ENCODE results near the gene RTF2. TPM values are rescaled to one million over a fixed set of nuclear protein-coding genes. Genes with fewer than 3 reads are reported as not detected.

The RTF2 gene, protein sequence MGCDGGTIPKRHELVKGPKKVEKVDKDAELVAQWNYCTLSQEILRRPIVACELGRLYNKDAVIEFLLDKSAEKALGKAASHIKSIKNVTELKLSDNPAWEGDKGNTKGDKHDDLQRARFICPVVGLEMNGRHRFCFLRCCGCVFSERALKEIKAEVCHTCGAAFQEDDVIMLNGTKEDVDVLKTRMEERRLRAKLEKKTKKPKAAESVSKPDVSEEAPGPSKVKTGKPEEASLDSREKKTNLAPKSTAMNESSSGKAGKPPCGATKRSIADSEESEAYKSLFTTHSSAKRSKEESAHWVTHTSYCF
- total RNA-seq (2014; rRNA removed; shearing (Covaris generic)) = 142 and 177 TPM in 2 replicates

DNA sequence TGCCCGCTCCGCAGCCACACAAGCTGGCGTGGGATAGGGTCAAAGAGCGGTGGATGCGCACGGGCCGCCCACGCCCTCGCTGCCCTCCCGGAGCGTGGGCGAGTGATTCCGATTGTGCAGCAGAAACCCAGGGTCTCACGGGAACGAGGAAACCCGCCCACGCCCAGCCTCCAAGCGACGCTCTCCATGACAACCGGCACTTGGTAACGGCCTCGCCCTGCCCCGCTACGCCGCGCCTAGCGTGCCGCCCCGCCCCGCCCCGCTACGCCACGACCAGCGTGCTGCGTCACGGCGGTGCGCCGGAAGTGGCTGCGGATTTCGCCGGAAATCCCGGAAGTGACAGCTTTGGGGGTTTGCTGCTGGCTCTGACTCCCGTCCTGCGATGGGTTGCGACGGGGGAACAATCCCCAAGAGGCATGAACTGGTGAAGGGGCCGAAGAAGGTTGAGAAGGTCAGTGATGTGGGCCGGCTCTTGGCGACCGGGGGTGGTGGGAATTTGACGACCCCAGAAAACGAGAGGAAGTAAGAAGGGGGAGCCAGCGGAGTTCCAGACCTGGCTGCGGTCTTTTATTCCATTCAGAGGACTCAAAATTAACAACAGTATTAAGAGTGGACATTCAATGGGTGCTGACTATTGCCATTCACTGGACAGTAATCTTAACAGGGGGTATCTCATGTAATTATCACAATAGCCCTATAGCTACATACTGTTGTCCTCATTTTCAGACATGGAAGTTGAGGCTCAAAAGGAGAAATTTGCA is at the start of gene RTF2:
RTF2 (plus strand) TSS at position 312 of the 761 bp plus-strand sequence; CDS start at position 383, 71 bp downstream.
- peak; percentile 98 for DNase-seq (ENCODE audit: low read depth)

DNA sequence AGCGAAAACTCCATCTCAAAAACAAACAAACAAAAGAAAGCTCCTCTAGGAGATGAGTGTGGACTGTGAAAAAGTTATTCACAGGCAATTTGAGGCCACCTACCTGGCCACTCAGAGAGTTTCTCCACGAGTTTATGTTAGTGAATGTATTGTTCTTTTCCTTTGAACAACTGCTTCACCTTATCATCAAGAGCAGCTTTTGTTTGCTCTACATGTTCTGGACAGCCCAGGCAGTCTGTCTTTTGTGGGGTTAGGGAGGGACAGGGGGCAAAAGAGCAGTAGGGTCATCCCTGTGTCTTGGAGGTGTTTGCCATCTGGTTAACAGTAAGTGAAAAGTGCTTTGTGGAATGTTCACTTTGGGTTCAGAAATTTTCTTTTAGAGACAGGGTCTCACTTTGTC is 48.4 kb upstream of the RTF2 start:
- DNase-seq (ENCODE audit: low read depth) = no peak

DNA sequence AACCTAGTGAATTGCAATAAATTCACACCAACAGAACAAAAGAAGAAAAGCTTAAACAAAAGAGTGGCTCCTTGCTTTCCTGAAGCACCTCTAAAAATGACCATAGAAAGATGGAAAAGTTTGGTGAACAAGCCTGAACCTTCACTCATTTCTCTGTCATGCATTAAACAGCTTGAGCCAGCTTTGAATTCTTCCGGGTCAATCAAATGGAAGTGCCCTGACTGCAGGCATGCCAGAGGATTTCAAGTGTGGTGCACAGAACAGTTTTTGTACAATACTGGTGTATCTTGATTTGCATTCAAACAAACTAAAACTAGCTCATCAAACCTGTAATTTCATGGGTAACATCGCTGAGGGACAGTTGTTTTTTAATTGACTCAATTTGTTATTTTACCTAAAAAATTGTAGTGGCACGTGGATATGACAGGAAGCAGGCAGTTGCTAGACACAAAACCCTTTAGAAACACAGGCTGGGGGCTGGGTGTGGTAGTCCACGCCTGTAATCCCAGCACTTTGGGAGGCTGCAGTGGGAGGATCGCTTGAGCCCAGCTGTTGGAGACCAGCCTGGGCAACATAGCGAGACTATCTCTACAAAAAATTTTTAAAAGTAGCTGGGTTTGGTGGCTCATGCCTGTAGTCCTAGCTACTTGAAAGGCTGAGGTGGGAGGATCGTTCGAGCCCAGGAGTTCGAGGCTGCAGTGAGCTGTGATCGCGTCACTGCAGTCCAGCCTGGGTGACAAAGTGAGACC is 47.3 kb upstream of the RTF2 start:
- no peak for DNase-seq (ENCODE audit: low read depth)

DNA sequence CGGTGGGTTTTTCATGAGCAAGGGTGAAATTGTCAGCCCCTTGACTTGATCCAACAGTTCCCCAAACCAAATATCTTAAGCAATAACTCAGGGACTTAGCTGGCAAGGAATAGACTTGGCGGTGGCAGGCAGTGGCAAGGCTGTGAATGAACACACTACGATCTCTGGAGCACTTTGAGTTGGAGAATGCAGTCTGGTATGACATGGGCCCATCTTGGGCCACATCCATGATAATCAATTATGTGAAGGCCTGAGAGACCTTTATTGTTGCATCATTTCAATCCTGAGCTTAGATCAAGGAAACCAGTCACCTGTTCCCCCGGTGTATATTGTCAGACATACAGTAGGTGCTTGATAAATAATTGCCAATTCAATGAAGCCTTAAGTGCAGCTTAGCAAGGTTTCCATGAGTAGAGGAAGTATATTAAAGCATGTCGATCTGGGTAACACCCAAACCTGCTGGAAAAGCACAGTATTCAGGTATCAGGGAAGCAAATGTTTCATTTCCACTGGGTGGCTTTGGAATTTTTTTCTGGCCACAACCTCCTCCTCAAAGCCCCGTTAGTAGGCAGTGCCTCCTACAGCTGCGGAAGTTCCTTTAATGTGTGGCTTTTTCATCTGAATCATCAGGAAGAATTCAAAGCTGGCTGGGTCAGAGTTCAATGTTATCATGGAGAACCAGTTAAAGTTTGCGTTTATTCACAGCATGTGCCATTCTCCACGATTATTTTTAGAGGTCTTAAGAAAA is 46.2 kb upstream of the RTF2 start:
- DNase-seq (ENCODE audit: low read depth) = peak; percentile 93

DNA sequence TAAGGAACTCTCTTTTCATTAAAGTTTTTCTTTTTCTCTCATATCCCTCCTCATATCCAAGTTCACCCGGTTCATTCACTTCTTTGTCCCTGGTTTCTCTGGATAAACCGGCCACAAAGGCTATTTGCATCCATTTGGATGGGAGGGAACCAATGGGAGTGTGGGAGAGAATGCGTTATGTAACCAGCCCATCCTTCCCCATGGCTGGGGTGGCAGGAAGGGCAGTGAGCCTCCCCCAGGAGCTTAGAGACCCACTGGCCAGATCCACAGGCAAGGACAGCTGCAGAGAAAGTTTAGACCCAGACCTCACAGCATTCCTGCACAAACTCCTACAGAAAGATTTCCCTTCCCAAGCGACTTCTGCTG is 45.6 kb upstream of the RTF2 start:
- DNase-seq (ENCODE audit: low read depth) = peak; percentile 84

DNA sequence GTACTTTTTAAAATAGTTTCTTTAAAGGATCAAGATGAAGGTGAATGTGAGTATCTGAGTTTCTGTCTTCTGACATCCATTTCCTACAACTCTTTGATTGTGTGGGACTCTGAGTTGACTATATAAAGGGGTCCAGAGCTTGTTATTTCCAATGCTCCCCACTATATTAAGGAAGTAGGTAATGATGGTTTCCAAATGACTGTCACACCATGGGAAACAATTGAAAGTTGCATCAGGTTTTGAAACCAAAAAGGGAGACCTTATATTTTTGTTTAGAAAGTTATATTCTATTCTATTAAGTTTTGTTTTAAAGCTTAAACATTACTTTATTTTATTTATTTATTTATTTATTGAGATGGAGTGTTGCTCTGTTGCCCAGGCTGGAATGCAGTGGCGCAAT is 45.2 kb upstream of the RTF2 start:
- DNase-seq (ENCODE audit: low read depth) = no peak

DNA sequence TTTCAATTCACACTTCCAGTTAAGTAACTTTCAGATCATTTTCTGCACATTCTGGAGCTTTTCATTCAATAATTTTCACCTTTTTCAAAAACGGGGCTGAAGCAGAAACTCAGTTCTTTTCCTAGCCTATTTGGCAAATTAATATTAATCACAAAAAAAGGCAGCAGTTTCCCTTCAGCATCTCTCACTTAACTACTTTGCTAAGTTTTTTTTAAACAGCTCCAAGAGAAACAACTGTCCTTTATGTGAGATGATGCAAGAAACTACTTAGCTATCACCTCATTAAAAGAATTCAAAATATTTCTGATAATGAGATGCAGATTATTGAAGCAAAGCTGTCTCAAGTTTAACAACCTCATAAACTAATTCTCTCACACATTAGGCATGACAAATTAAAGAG is 44.5 kb upstream of the RTF2 start:
- DNase-seq (ENCODE audit: low read depth) = no peak

DNA sequence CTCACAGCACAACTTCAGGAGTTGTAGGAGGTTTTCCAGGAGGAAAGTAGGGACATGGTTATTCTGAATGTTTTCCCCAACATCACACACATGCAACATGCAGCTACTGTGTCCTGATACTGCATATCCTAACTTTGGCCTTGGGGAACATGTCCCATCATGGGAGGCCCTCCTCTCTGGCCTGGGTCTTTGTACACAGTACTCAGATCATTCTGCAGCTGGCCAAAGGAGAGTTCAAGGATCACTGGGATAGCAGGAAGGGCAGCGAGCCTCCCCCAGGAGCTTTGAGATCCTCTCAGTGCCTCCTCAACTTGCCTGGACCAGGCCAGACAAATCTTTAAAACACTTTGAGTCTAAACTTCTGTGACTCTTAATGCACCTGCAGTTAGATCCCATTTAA is 43.5 kb upstream of the RTF2 start:
- no peak for DNase-seq (ENCODE audit: low read depth)

DNA sequence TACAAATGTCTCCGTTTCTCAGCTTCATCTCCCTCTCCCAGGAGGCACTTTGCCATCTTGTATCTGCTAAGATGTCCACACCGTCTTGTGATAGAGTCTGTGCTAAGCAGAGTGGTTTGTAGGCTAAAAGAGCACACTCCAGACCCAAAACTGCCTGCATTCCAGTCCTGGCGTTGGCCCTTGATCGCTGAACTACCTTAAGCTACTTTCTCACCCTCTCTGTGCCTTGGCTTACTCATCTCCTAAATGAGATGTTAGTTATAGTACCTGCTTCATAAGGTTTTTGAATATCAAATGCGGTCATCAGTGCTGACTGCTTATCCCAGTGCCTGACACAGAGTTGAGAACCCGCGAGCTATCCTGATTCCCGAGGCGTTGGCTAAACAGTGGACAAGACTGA is 42.4 kb upstream of the RTF2 start:
- DNase-seq (ENCODE audit: low read depth) = no peak

DNA sequence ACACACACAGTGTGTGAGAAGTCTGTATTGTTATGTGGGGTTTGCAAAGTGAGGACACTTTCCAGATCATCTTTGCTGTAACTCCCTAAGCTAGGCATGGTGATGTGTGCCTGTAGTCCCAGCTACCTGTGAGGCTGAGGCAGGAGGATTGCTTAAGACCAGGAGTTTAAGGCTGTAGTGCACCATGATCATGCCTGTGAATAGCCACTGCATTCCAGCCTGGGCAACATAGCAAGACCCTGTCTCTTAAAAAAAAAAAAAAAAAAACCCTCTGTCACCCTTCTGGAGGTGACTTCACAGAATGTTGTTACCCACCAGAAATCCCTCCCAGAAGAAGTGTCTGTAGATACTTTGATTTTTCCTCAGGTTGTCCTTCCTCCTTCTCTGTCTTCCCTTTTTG is 41.5 kb upstream of the RTF2 start:
- DNase-seq (ENCODE audit: low read depth) = no peak

DNA sequence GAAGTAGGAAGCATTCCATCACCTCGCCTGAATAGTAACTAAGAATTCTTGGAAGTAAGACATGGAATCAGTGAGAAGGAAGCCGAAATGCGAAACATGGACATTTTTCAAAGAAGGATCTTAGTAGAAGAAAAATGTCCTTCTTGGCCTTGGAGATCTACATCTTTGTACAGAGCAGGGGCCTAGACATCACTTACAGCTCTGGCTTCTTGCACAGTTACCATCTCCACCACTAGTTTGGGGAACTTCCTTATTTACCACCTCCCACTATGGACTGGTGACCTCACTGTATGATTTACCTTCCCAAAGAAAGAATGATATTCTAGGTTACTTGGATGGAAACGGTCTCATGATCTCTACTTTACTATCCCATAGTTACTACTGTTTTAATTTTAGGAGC is 40.6 kb upstream of the RTF2 start:
- DNase-seq (ENCODE audit: low read depth) = no peak

DNA sequence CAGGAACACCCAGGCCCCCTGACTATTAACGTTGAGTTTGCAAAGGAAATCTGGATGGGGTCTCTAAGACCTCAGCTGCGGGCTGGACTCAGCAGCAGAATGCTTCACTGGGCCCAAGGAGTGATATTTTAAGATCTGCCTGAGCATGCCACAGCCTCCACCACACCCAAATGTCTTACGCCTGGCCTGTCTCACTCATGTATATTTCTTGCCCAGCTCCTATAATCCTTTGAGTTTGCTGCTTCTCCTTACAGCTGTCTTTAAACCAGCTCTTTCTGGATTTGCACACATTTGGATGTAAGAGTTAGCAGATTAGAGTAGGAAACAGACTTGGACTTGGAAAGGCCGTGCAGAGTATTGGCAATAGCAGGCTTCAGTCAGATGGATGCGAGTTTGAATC is 40.0 kb upstream of the RTF2 start:
- DNase-seq (ENCODE audit: low read depth) = no peak

DNA sequence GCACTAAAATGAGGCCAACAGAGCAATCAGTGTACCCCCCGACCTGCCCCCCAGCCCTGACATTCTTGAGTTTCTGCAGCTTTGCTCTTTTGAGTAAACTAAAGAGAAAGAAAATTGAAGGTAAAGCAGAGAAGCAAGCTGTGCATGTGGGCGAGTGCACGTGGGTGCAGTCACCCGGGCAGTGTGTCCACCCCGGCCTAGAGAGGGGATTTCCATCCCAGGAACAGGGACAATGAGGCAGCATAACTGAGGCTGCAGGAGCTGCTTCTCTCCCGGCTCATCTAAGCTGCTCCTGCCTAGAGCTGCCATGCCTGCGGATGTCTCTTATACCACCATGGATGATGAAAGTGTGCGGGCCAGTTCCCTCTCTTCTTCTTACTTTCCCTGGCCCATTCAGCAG is 39.5 kb upstream of the RTF2 start:
- no peak for DNase-seq (ENCODE audit: low read depth)

DNA sequence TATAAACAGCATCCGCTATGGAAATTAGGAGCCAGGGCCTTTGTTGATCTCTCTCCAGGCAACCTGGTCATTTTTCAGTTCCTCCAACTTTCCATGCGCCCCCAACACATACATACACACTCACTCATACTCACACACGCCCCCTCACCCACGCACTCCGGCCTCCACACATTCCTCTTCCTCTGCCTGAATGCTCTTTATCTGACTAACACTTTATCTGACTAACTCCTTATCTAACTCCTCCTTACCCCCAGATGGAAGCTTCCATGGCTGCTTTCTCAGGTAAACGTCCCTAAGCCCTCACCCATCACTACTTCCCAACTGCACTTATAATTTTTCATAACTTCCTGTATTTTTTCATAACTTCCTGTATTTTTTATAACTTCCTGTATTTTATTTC is 38.9 kb upstream of the RTF2 start:
- peak; percentile 73 for DNase-seq (ENCODE audit: low read depth)

DNA sequence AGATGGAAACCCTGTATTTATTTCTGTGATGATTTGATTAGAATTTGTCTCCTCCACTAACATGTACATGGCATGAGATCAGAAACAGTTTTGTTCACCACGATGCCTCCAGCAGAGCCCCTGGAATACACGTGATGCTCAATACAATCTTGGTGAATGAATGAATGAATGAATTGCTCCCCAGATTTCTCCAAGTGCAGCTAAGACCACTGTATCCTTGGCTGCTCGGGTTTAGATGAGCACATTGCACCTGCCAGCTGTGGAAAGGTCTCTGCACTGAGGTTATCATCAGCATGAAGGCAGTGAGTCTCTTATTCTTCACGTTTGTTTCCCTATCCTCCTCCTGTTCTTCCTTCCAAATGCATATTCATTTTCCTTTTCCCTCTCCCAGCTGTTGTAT is 38.5 kb upstream of the RTF2 start:
- DNase-seq (ENCODE audit: low read depth) = no peak

DNA sequence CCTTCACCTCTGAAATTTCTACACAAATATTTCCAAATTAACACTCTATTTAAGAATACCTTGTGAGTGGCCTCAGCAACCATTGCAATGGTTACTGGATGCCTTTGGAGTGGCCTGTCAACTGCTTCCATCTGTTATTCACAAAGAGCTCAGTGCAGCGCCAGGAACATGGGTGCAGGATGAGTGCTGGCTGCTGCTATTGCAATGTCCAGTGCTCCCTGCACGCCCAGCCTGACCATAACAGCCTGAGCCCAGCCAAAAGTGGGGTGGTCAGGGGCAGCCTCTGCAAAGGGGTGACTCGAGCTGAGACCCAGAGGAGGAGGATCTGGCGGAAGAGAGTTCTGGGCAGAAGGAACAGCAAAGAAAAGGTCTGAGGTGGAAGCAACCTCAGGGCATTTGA is 38.0 kb upstream of the RTF2 start:
- no peak for DNase-seq (ENCODE audit: low read depth)

DNA sequence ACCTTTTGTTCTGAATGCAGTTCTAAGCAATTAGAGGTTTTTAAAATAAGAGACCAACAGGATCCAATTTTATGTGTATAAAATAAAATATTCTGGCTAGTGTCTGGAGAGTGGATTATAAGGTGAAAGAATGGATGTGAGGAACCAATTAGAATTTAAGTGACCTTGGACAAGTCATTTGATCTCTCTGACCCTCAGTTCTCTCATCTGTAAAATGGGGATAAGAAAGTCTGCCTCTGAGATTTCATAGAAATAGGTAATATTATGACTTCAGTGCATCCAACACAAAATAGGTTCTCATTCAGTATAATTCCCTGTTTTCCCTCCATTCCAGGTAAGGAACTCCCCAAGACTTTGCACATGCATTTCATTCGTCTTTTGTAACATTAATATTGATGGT is 37.5 kb upstream of the RTF2 start:
- no peak for DNase-seq (ENCODE audit: low read depth)

DNA sequence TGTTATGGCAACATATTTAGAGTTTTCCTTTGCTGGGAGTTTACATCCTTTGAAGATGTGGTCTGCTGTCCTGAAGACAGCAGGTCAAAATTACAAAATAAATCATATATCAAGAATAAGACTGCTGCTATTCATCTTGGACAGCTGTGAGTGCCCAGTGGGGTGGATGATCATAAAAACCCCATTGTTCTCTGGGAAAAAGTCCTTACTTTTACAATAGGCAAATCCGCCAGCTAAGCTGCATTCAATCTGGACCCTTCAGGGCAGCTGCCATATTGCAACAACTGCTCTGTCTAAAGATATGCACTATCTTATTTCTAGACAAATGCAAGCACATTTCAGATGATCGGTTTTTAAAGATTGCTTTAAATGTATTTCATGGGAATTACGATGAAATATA is 37.0 kb upstream of the RTF2 start:
- peak; percentile 25 for DNase-seq (ENCODE audit: low read depth)

DNA sequence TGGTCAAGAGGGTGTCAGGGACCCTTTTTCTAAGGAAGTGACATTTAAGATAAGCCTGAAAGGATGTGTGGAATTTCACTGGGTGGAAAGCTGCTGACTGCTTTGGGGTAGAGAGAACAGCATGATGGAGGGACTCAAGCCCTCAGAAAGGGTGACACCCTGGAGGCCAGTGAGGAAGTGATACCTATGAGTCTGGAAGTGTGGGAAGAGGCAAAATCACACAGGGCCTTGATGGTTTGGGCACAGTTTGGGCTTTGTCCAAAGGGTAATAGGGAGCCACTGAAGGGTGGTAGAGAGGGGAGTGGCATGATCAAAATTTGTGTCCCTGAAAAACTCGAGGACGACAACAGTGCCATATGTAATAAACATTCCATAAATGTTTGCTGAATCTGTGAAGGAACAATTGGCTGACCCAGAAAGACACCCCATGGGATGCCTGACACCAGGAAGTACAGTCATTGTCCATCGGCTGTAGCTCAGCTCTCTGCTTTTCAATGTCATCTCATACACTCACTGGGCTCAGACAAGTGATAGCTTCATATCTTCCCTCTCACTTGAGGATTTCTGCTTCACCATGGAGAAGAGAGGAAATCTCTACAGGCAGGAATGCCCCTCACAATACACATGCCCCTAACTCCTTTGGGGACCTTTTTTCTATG is 35.1 kb upstream of the RTF2 start:
- no peak for DNase-seq (ENCODE audit: low read depth)

DNA sequence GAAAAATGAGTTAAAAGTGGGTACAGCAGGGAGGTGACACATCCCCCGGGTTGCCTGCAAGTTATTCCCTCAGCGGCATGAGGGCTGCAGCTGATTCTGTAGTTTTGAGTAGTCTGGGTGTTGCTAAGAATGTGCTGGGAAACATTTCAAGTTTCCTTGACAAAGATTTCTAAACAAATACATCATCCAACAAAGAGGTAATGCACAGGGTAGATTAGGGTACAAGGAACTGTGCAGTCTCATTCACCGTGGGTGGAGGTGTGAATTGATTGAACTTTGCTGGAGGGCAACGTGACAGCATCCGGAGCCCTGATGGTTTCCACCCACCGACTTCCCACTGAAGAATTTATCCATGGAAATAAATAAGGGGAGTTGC is 34.6 kb upstream of the RTF2 start:
- peak; percentile 57 for DNase-seq (ENCODE audit: low read depth)

DNA sequence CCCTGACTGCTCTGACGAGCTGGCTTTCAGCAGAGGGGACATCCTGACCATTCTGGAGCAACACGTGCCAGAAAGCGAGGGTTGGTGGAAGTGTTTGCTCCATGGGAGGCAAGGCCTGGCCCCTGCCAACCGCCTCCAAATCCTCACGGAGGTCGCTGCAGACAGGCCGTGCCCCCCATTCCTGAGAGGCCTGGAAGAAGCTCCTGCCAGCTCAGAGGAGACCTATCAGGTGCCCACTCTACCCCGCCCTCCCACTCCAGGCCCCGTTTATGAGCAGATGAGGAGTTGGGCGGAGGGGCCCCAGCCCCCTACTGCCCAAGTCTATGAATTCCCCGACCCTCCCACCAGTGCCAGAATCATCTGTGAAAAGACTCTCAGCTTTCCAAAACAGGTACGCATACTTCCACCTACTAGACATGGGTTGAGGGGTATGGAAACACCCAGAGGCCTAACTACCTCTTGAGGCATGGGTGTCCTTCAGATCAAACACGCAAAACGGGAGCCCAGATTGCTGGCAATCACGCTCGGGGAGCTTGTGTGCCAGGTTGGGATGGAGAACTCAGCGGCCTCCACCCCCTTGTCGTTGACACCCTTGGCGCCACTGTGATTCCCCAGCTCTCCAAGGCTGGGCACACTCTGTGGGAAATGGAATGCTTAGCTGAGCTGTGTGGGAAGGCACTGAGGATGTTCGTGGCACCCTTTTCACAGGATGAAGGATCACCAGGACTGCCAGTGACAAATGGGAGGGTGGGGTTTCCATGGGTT is 31.0 kb upstream of the RTF2 start:
- DNase-seq (ENCODE audit: low read depth) = no peak
